Hematopoietic multipotent progenitor cell treated with erythropoietin and hydrocortisone succinate and interleukin-3 and kit ligand, for 17 days (in vitro differentiated cells): Measurements from ENCODE around the gene TMED7.

Experiments used
- DNase-seq: peaks from one replicate; pipeline ENCODE4 v3.0.0-alpha.2; 2015; ENCODE audit warnings: low spot score

The TMED7 gene

GRCh38 chr5:115580941-115581340 is 44.9 kb downstream of the TMED7 start:
- DNase-seq, result no peak

DNA sequence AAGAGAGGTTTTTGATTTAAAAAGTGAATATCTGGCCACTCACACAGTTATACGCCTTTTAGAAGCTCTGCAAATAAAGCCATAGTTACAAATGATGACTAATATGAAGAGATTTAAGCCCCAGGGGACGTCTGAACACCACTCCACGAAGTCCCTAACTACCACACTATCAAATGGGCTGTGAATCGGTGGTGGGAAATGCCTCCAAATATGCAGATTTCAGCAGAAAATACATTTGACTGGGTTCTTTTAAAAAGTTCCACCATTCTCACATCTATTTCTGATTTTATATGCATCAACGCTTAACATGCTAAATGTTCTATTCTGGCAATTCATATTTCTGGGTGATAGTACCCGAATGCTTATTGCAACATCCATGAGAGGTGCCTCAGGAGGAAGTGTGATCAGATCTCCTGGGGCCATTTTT is 46.1 kb downstream of the TMED7 start:
- no peak for DNase-seq

GRCh38 chr5:115579216-115579615 is 46.6 kb downstream of the TMED7 start:
- no peak for DNase-seq

DNA sequence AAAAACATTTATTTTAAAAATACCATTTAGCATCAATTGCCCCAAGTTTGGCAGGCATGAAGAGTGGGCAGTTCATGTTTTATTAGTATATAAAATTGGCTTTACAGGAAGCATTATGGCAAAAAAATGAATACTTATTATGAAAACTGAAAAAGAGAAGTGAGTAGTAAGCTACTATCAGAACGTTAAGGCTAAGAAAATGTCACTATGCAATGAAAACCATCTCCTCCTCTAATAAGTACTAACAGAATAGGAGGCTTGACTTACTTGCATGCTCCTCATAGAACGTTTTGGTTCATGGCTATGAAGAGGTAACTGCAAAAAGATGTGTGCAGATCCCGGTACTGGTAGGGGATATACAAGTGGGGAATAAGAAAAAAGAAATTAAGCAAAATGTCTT is 47.2 kb downstream of the TMED7 start:
- no peak for DNase-seq

DNA sequence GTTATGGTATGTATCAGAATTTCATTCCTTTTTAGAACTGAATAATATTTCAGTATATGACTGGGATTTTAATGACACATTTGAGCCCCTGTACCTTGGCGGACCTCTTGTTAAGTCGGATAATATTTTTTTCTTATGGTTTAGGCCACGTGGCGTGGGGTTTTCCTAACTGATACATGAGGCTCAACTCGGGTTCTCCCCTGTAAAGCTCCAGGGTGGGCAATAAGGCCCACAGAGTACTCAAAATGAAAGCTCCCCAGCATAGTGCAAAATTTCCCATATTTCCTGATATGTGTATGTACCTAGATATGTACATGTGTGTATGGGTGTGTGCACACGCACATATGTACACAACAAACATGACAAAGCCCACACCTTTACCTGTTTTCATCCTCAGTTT is 48.1 kb downstream of the TMED7 start:
- no peak for DNase-seq

- DNase-seq, result no peak
These were observed 48.5 kb downstream of the TMED7 start for GRCh38 chr5:115577329-115577728.

- DNase-seq, result no peak
These were observed 50.4 kb downstream of the TMED7 start for GRCh38 chr5:115575167-115576070.

- DNase-seq, result no peak
These were observed 52.7 kb downstream of the TMED7 start for GRCh38 chr5:115573133-115573532.

GRCh38 chr5:115571441-115571878 is 54.4 kb downstream of the TMED7 start:
- DNase-seq, result no peak

DNA sequence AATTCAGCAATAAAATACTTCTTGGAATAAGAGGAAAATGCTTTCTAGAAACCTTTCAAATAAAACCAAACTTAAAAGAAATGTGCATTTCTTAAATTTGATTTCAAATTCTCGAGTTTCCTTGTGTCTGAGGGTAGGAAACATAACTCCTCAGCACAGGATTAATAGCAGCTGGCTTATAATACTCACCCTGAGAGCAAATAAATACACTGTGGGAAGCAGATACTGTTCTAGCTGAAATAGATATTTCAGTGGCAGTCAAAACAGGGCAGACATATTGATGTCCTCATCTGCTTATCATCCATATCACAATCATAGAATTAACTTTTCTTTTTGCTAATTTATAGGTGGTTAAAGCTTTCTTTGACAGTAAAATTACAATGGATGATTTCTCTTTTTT is 57.2 kb downstream of the TMED7 start:
- no peak for DNase-seq

GRCh38 chr5:115565233-115565632 is 60.6 kb downstream of the TMED7 start:
- no peak for DNase-seq
